Activated CD4-positive, alpha-beta T cell treated with anti-CD3 and anti-CD28 coated beads, Interleukin-2, amount 10 ng/mL, durations not matched to agents 7 days and 5 days (primary cell): ENCODE data around the gene ZER1. TPM values are rescaled to one million over a fixed set of nuclear protein-coding genes. Genes with fewer than 3 reads are reported as not detected.
"Not testable (repeated sequence)": the region's sequence is repeated elsewhere in the genome, so short reads cannot be mapped to it uniquely, and the experiment has no call there.

Source experiments
- CTCF ChIA-PET: fragments of 350-600 bp; sonication (Branson Sonifier 250); formaldehyde crosslinking; loops from one replicate; lab custom pipeline; 2021; ENCODE audit warnings: antibody characterized with exemption; lab: Charles Lee
- POLR2A ChIA-PET: fragments of 350-600 bp; sonication (Branson Sonifier 250); formaldehyde crosslinking; loops from one replicate; lab custom pipeline; 2021; ENCODE audit warnings: antibody characterized with exemption; lab: Charles Lee
- DNase-seq: peaks from one replicate; pipeline ENCODE4 v3.0.0-alpha.2; 2020
- H3K27ac Mint-ChIP-seq: one replicate; pipeline ENCODE4 v1.8.0; 2021; ENCODE audit warnings: mild to moderate bottlenecking, moderate library complexity, mixed read lengths
- H3K27me3 Mint-ChIP-seq: one replicate; pipeline ENCODE4 v1.8.0; 2021; ENCODE audit warnings: mixed read lengths
- H3K36me3 Mint-ChIP-seq: one replicate; pipeline ENCODE4 v1.8.0; 2021; ENCODE audit warnings: low read depth, mixed read lengths
- H3K4me1 Mint-ChIP-seq: one replicate; pipeline ENCODE4 v1.8.0; 2021; ENCODE audit warnings: mixed read lengths
- H3K4me3 Mint-ChIP-seq: one replicate; pipeline ENCODE4 v1.8.0; 2021; ENCODE audit warnings: mild to moderate bottlenecking, moderate library complexity, mixed read lengths
- H3K9me3 Mint-ChIP-seq: one replicate; pipeline ENCODE4 v1.8.0; 2021; ENCODE audit warnings: mixed read lengths
- total RNA-seq, 2 experiments: library from RNA; stranded (reverse); gene quantifications; one replicate each; pipeline ENCODE4 v1.2.3, GENCODE V29; 2021

The ZER1 gene
- total RNA-seq, 2 experiments from 2014 or later: 21.3 TPM

DNA sequence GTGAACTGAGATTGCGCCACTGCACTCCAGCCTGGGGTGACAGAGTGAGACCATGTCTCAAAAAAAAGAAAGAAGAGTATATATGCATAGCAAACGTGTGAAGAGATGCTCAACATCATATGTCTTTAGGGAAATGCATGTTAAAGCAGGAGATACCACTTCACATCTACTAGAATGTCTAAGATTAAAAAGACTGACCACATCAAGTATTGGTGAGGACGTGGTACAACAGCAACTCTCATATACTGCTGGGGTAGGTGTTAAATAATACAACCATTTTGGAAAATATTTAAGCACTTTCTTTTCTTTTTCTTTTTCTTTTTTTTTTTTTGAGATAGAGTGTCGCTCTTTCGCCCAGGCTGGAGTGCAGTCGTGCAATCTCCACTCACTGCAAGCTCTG, 13.7 kb upstream of the ZER1 start:
- H3K27ac Mint-ChIP-seq: peak overlapping the region; percentile 14
- H3K4me1 Mint-ChIP-seq: peaks cover 17% of the 10 kb centered on the region
- DNase-seq: no peak
- peaks cover 4% of the 10 kb centered on the region for H3K9me3 Mint-ChIP-seq
- ChIA-PET CTCF (interaction anchor here (0.6 to 2.5 kb wide), 6 partner anchors 14 to 1168 kb away, joined by 3 to 12 read pairs (median 3); partner anchors contain the start of gene ENDOG), POLR2A (interaction anchor here (0.7 kb wide), 1 partner anchor 51 kb away, joined by 4 read pairs; no protein-coding TSS in a partner anchor)
- no peak overlapping the region for H3K4me3 Mint-ChIP-seq
- H3K36me3 Mint-ChIP-seq: peaks cover 1% of the 10 kb centered on the region
- H3K27me3 Mint-ChIP-seq: no peaks in the 10 kb centered on the region

DNA sequence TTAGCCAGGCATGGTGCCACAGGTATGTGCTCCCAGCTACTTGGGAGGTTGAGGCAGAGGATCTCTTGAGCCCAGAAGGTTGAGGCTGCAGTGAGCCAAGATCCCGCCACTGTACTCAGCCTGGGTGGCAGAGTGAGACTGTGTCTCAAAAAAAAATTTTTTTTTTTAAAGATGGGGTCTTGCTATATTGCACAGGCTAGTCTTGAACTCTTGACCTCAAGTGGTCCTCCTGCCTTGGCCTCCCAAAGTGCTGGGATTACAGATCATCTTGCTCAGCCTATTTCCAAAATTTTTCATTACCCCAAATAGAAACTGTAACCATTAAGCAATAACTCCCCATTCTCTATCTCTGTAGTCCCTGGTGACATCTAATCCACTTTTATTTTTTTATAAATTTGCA, 10.9 kb upstream of the ZER1 start:
- DNase-seq: no peak

DNA sequence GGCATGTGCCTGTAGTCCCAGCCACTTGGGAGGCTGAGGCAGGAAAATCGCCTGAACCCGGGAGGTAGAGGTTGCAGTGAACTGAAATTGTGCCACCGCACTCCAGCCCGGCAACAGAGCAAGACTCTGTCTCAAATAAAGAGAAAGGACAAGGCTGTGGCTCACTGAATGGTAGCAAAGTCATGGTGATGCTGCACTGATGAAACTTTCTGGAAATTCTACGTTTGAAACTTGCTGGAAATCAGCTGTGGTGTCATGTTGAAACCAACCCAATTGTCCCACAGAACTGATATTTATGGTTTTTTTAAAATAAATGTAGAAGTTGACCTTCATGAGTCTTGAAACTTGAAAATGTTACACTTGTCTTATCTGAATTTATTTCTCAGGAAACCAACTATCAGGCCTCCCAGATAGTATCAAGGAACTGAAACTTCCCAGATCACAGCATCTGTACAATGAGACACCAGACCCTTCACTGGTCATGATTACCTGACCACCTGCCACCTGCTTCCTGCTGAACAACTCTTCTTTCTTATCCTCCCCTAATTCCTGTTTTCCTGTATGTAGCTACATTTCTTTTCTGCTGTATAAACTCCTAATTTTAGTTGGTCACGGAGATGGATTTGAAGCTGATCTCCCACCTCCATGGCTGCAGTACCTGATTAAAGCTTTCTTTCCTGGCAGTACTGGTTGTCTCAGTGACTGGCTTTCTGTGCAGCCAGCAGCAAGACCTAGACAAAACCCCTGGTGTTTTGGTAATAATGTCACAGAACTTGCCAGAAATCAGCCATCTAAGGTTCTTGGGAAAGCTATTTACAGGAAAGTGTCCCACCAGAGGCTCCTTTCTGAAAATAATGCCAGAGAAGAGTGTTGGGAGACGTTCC, 9.7 kb upstream of the ZER1 start:
- POLR2A ChIA-PET: interaction anchor here (0.6 kb wide), 1 partner anchor 414 kb away, joined by 11 read pairs; no protein-coding TSS in a partner anchor
- H3K9me3 Mint-ChIP-seq: peaks cover 4% of the 10 kb centered on the region
- H3K27ac Mint-ChIP-seq: no peak overlapping the region
- CTCF ChIA-PET: interaction anchor here (1.4 to 1.8 kb wide), 2 partner anchors 8 to 36 kb away, joined by 5 to 6 read pairs; partner anchors contain the start of gene ENDOG
- H3K36me3 Mint-ChIP-seq: peaks cover 1% of the 10 kb centered on the region
- DNase-seq: no peak
- H3K27me3 Mint-ChIP-seq: no peaks in the 10 kb centered on the region
- H3K4me3 Mint-ChIP-seq: no peak overlapping the region
- H3K4me1 Mint-ChIP-seq: peaks cover under 1% of the 10 kb centered on the region

More for the DNA sequence above, 10.9 kb upstream of the ZER1 start:
- H3K4me3 Mint-ChIP-seq: no peak overlapping the region
- peaks cover 5% of the 10 kb centered on the region for H3K4me1 Mint-ChIP-seq
- ChIA-PET CTCF (interaction anchor here (0.6 to 1.8 kb wide), 3 partner anchors 9 to 257 kb away, joined by 3 to 6 read pairs (median 5); partner anchors contain the start of gene ENDOG), POLR2A (no interaction called here)
- H3K27ac Mint-ChIP-seq: no peak overlapping the region
- H3K36me3 Mint-ChIP-seq: peaks cover 1% of the 10 kb centered on the region
- peaks cover 4% of the 10 kb centered on the region for H3K9me3 Mint-ChIP-seq
- no peaks in the 10 kb centered on the region for H3K27me3 Mint-ChIP-seq

DNA sequence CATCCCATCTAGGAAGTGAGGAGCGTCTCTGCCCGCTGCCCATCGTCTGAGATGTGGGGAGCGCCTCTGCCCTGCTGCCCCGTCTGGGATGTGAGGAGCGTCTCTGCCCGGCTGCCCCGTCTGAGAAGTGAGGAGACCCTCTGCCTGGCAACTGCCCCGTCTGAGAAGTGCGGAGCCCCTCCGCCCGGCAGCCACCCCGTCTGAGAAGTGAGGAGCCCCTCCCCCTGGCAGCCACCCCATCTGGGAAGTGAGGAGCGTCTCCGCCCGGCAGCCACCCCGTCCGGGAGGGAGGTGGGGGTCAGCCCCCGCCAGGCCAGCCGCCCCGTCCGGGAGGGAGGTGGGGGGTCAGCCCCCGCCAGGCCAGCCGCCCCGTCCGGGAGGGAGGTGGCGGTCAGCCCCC, 8.4 kb upstream of the ZER1 start:
- DNase-seq, POLR2A ChIA-PET, H3K27ac Mint-ChIP-seq, H3K9me3 Mint-ChIP-seq, CTCF ChIA-PET, H3K4me1 Mint-ChIP-seq, H3K36me3 Mint-ChIP-seq, H3K27me3 Mint-ChIP-seq, H3K4me3 Mint-ChIP-seq: not testable (repeated sequence)

DNA sequence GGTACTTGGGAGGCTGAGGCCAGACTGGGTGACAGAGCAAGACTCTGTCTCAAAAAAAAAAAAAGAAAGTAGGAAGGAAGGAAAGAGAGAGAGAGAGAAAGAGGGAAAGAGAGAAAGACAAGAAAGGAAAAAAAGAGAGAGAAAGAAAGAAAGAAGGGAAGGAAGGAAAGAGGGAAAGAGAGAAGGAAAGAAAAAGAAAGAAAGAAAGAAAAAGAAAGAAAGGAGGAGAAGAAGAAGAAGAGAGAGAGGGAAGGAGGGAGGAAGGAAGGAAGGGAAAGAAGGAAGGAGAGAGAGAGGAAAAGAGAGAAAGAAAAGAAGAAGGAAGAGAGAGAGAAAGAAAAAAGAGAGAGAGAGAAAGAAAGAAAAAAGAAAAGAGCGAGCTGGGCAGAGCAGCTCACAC, 3.1 kb upstream of the ZER1 start:
- CTCF ChIA-PET: no interaction called here
- H3K27ac Mint-ChIP-seq: no peak overlapping the region
- no peak for DNase-seq

DNA sequence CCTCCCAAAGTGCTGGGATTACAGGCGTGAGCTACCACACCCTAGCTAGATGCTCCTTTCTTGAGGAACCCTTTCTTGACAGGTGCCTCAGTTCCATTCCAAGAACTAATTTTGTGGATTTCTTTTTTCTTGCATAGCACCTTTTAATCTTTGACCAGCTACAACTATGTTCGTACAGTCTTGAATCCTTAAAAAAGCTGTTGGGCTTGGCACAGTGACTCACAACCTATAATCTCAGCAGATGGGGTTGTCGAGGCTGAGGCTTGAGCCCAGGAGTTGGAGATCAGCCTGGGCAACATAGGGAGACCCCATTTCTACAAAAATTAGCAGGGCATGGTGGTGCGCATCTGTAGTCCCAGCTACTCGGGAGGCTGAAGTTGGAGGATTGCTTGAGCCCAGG, 1.3 kb upstream of the ZER1 start:
- Mint-ChIP-seq H3K36me3 (peaks cover 5% of the 10 kb centered on the region), H3K27me3 (no peaks in the 10 kb centered on the region), H3K9me3 (no peaks in the 10 kb centered on the region), H3K27ac (peak overlapping the region; percentile 99), H3K4me1 (peaks cover 21% of the 10 kb centered on the region), H3K4me3 (peak overlapping the region; percentile 88)
- DNase-seq: no peak
- ChIA-PET POLR2A (no interaction called here), CTCF (interaction anchor here (0.6 to 2.6 kb wide), 4 partner anchors 9 to 576 kb away, joined by 3 to 5 read pairs (median 4); no protein-coding TSS in a partner anchor)

More for the DNA sequence above, 3.1 kb upstream of the ZER1 start:
- Mint-ChIP-seq H3K4me3 (no peak overlapping the region), H3K9me3 (no peaks in the 10 kb centered on the region), H3K4me1 (peaks cover 17% of the 10 kb centered on the region), H3K27me3 (no peaks in the 10 kb centered on the region), H3K36me3 (peaks cover 5% of the 10 kb centered on the region)
- POLR2A ChIA-PET: no interaction called here

DNA sequence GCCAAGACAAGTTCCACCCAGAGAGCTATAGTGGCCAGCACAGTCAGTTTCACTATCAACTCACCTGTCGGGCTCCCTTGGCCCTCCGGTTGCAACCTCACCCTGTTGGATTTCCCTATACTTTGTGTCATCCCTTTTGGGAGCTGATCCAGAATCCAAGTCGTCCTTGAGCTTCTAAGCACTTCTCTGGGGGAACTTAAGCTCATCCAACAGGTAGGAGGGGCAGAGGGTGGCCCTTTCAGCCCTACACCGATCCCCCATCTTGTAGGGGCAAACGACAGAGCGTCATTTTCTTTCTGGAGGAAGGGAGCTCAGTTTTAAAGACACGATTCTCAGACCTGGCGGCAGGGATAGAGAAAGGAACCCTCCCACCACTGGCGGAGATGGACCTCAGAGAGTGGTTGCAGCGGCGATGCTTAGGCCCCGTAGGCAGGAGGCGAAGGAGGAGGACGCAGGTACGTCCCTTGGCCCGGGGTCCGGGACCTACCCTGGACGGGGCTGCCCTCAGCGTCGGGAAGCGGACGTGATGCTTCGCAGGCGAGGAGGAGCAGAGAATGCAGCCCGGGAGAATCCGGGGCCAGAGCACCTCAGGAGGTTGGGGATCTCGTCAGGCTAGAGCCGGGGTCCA, 519 bp downstream of the ZER1 start:
- ChIA-PET CTCF (interaction anchor here (0.5 to 1.4 kb wide), 5 partner anchors 22 to 127 kb away, joined by 3 to 6 read pairs (median 4); partner anchors contain the start of gene ENDOG), POLR2A (no interaction called here)
- Mint-ChIP-seq H3K4me3 (peak overlapping the region; percentile 88), H3K9me3 (no peaks in the 10 kb centered on the region), H3K27ac (peak overlapping the region; percentile 99), H3K4me1 (peaks cover 21% of the 10 kb centered on the region), H3K36me3 (peaks cover 5% of the 10 kb centered on the region), H3K27me3 (no peaks in the 10 kb centered on the region)
- peak; percentile 33 for DNase-seq

DNA sequence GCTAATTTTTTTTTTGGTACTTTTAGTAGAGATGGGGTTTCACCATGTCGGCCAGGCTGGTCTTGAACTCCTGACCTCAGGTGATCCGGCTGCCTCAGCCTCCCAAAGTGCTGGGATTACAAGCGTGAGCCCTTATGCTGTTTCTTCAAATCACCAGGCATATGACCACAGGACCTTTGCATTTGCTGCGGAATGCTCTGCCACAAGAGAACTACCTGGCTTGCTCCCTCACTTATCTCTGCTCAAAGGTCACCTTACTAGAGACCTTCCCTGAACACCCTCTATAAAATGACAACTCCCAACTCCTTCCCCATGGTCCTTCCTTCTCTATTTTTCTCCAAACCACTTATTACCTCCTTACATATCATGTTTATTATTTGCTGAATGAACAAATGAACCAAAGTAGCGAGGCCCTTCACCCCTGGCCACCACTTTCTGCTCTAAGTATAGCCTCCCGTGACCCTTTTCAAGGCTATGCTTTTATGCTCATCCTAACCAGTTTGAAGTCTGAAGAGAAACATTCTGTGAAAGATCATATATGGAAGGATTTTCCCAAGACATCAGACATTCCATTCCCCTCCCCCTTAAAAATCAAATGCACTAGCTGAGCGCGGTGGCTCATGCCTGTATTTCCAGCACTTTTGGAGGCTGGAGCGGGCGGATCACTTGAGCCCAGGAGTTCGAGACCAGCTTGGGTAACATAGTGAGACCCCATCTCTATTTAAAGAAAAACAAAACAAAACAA, 1.3 kb downstream of the ZER1 start:
- Mint-ChIP-seq H3K36me3 (peaks cover 5% of the 10 kb centered on the region), H3K27me3 (no peaks in the 10 kb centered on the region), H3K4me1 (peaks cover 21% of the 10 kb centered on the region), H3K4me3 (peak overlapping the region; percentile 88), H3K27ac (peak overlapping the region; percentile 99), H3K9me3 (no peaks in the 10 kb centered on the region)
- ChIA-PET POLR2A (no interaction called here), CTCF (interaction anchor here (0.8 to 1.4 kb wide), 4 partner anchors 23 to 116 kb away, joined by 3 to 6 read pairs (median 4); partner anchors contain the start of gene ENDOG)
- no peak for DNase-seq

DNA sequence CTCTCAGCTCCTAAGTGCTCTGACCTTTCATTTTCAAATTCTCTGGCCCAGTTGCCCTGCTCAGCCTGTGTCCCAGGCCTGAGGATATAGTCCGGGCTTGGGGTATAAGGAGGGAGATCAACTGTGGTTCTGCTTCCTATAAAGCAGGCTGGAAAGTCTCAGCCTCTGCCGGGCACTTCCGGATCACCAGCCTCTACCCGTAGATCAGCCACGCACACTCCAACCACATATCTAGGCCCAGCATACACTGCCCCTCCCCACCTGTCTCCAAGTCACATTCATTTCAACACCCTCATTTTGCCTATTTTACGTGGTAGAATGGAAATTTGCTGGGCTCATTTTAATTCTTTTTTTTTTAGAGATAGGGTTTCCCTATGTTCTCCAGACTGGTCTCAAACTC, 3.1 kb downstream of the ZER1 start:
- Mint-ChIP-seq H3K27ac (no peak overlapping the region), H3K9me3 (no peaks in the 10 kb centered on the region), H3K4me3 (no peak overlapping the region), H3K27me3 (no peaks in the 10 kb centered on the region), H3K36me3 (peaks cover 2% of the 10 kb centered on the region), H3K4me1 (peaks cover 21% of the 10 kb centered on the region)
- ChIA-PET POLR2A (no interaction called here), CTCF (no interaction called here)
- DNase-seq: no peak

DNA sequence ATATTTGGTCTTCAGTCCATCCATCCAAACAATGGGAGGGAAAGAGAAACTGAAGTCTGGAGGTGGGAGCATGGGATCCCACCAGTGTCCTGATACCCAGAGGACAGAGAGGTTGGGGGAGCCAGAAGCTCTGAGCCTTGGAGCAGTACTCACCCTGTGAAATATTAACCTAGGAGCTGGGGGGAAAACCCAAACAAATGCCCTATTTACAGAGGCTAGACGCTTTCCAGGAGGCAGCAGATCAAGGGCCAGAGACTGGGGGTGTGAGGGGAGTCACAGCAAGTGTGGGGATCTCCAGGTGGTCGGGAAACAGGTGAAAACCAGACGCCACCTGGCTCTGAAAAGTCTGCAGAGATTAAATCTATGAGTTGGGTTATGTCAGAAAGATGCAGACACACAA, 6.2 kb downstream of the ZER1 start:
- Mint-ChIP-seq H3K4me3 (no peak overlapping the region), H3K27ac (no peak overlapping the region), H3K36me3 (peaks cover 2% of the 10 kb centered on the region), H3K4me1 (peaks cover 10% of the 10 kb centered on the region), H3K27me3 (no peaks in the 10 kb centered on the region), H3K9me3 (no peaks in the 10 kb centered on the region)
- CTCF ChIA-PET: interaction anchor here (0.7 kb wide), 1 partner anchor 21 kb away, joined by 3 read pairs; no protein-coding TSS in a partner anchor
- no peak for DNase-seq
- POLR2A ChIA-PET: interaction anchor here (0.7 kb wide), 1 partner anchor 19 kb away, joined by 3 read pairs; no protein-coding TSS in a partner anchor

DNA sequence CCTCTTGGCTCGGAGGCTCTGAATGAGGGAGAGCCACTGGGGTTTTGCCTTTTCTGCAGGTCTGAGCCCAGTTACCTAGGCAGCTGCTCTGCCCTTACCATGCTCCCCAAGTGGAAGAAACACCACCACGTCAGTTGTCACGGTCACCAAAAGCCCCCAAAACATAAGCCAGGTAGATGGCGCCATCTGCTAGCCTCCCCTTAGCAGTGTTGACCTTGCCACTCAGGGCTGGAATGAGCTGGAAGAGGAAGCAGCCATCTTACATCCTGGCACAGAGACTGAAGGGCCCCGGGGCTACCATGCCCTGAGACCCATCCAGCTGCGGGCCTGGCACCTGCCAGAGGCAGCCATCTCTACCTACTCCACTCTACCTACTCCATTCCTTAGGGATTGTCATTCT, 7.4 kb downstream of the ZER1 start:
- Mint-ChIP-seq H3K36me3 (no peaks in the 10 kb centered on the region), H3K9me3 (no peaks in the 10 kb centered on the region), H3K27me3 (no peaks in the 10 kb centered on the region), H3K4me1 (peaks cover 2% of the 10 kb centered on the region), H3K4me3 (no peak overlapping the region), H3K27ac (no peak overlapping the region)
- ChIA-PET POLR2A (interaction anchor here (0.6 kb wide), 1 partner anchor 529 kb away, joined by 3 read pairs; no protein-coding TSS in a partner anchor), CTCF (interaction anchor here (0.7 kb wide), 1 partner anchor 978 kb away, joined by 3 read pairs; no protein-coding TSS in a partner anchor)
- DNase-seq: no peak
